Non-pigmented ciliary epithelial cell (primary cell): Measurements from ENCODE around the gene HEATR1.
A peak's percentile ranks its signal among the peaks of the same experiment; 100 is the strongest.
"Not testable (repeated sequence)": the region's sequence is repeated elsewhere in the genome, so short reads cannot be mapped to it uniquely, and the experiment has no call there.

Source experiments
- DNase-seq: peaks from one replicate; pipeline ENCODE4 v3.0.0-alpha.2; 2010; ENCODE audit warnings: low read depth

The HEATR1 gene

GRCh38 chr1:236581528-236581927, 22.8 kb downstream of the HEATR1 start:
- DNase-seq = no peak

GRCh38 chr1:236580404-236580803, 23.9 kb downstream of the HEATR1 start:
- DNase-seq = not testable (repeated sequence)

- DNase-seq = no peak
Observed at GRCh38 chr1:236578661-236579060, 25.7 kb downstream of the HEATR1 start.

GRCh38 chr1:236577041-236577440, 27.3 kb downstream of the HEATR1 start:
- DNase-seq = not testable (repeated sequence)

- DNase-seq = peak; percentile 27
Observed at GRCh38 chr1:236576004-236576403, 28.3 kb downstream of the HEATR1 start.

GRCh38 chr1:236575523-236575922, 28.8 kb downstream of the HEATR1 start:
- DNase-seq = peak; percentile 11

GRCh38 chr1:236568285-236568894, 35.9 kb downstream of the HEATR1 start:
- DNase-seq = no peak

GRCh38 chr1:236565530-236565929, 38.8 kb downstream of the HEATR1 start:
- no peak for DNase-seq

GRCh38 chr1:236561976-236562375, 42.3 kb downstream of the HEATR1 start:
- DNase-seq = no peak

- no peak for DNase-seq
Observed at GRCh38 chr1:236560213-236560771, 44.0 kb downstream of the HEATR1 start.

- DNase-seq = no peak
Observed at GRCh38 chr1:236558846-236559245, 45.5 kb downstream of the HEATR1 start.

GRCh38 chr1:236558081-236558480, 46.2 kb downstream of the HEATR1 start:
- no peak for DNase-seq

- no peak for DNase-seq
Observed at GRCh38 chr1:236556606-236557005, 47.7 kb downstream of the HEATR1 start.

GRCh38 chr1:236553370-236553769, 50.9 kb downstream of the HEATR1 start:
- no peak for DNase-seq

GRCh38 chr1:236552901-236553300, 51.4 kb downstream of the HEATR1 start:
- no peak for DNase-seq

- no peak for DNase-seq
Observed at GRCh38 chr1:236552096-236552495, 52.2 kb downstream of the HEATR1 start.

- DNase-seq = no peak
Observed at GRCh38 chr1:236550961-236551851, 53.1 kb downstream of the HEATR1 start.

GRCh38 chr1:236548452-236548851, 55.9 kb downstream of the HEATR1 start:
- DNase-seq = no peak

- no peak for DNase-seq
Observed at GRCh38 chr1:236545621-236546169, 58.6 kb downstream of the HEATR1 start.

GRCh38 chr1:236543065-236543669, 61.1 kb downstream of the HEATR1 start:
- no peak for DNase-seq

- DNase-seq = no peak
Observed at GRCh38 chr1:236541710-236542109, 62.6 kb downstream of the HEATR1 start.

- DNase-seq = no peak
Observed at GRCh38 chr1:236540813-236541465, 63.4 kb downstream of the HEATR1 start.
